Measurements from ENCODE around the gene GPR31. TPM values are rescaled to one million over a fixed set of nuclear protein-coding genes. Genes with fewer than 3 reads are reported as not detected.

Gene GPR31
- total RNA-seq, 1 experiment from 2014 or later = not detected

GRCh38 chr6:167118839-167119238 is 38.9 kb downstream of the GPR31 start:
- no peak overlapping the region for H3K14ac ChIP-seq (ENCODE audit: insufficient read depth, low read length)
- no CpG with 5 or more reads among the region's 12 CpGs for WGBS (ENCODE audit: extremely low coverage, insufficient read length, low lambda C conversion rate)
- H3K27me3 Mint-ChIP-seq (ENCODE audit: low read depth) = peaks cover 11% of the 10 kb centered on the region

More at GRCh38 chr6:167118839-167119238, 38.9 kb downstream of the GPR31 start:
- Histone ChIP-seq H3K56ac (ENCODE audit: insufficient read length, low read depth, low read length) (no peak overlapping the region), H2BK20ac (ENCODE audit: low read depth, low read length, poor library complexity, severe bottlenecking) (no peak overlapping the region), H3K27me3 (ENCODE audit: insufficient read depth, low read length) (no peaks in the 10 kb centered on the region), H3K4me2 (ENCODE audit: insufficient read depth, insufficient read length, low read length) (no peak overlapping the region), H2BK5ac (ENCODE audit: insufficient read length, low read length) (no peak overlapping the region), H3K18ac (ENCODE audit: insufficient read length, low read depth, low read length) (no peak overlapping the region), H3K4ac (ENCODE audit: low read depth, low read length) (no peak overlapping the region), H2BK15ac (ENCODE audit: low read depth, low read length) (no peak overlapping the region), H3K79me1 (ENCODE audit: insufficient read depth, low read depth, low read length, poor library complexity, severe bottlenecking) (no peaks in the 10 kb centered on the region), H3K9me3 (ENCODE audit: control insufficient read depth, low read depth, low read length) (no peaks in the 10 kb centered on the region), H4K20me1 (ENCODE audit: control insufficient read depth, insufficient read depth, insufficient read length) (no peaks in the 10 kb centered on the region), H4K5ac (ENCODE audit: insufficient read length, low read depth, low read length) (no peak overlapping the region), H2AK5ac (ENCODE audit: insufficient read length, low read length) (no peak overlapping the region), H4K91ac (ENCODE audit: insufficient read length, low read depth, low read length) (no peak overlapping the region), H2BK120ac (ENCODE audit: low read depth, low read length, poor library complexity, severe bottlenecking) (no peak overlapping the region), H3K23me2 (ENCODE audit: insufficient read length, low read depth, low read length, poor library complexity, severe bottlenecking) (no peaks in the 10 kb centered on the region), H2AFZ (ENCODE audit: low read length) (no peak overlapping the region), H3K27ac (ENCODE audit: insufficient read length, low read depth, low read length) (no peak overlapping the region), H3K23ac (ENCODE audit: insufficient read length, low read depth, low read length) (no peak overlapping the region), H3K4me1 (ENCODE audit: insufficient read depth, low read length) (no peaks in the 10 kb centered on the region), H4K8ac (replicated peaks; ENCODE audit: insufficient read length, low read depth, low read length) (no peak overlapping the region), H3K9ac (ENCODE audit: extremely low read depth, insufficient read length, low read length) (no peak overlapping the region), H2BK12ac (ENCODE audit: insufficient read length, low read depth, low read length) (no peak overlapping the region), H3T11ph (ENCODE audit: low read length) (no peak overlapping the region), H3K79me2 (ENCODE audit: insufficient read depth, low read length) (no peaks in the 10 kb centered on the region)
- Mint-ChIP-seq H3K9me3 (peaks cover 5 to 14% of the 10 kb centered on the region in 2 experiments; a peak in 4 of 5 replicates), H3K4me1 (peaks cover 18% of the 10 kb centered on the region in 2 experiments), H3K36me3 (ENCODE audit: insufficient read depth in 1 of 3, low read depth in 3 of 3) (peaks cover 0 to 12% (median 5%) of the 10 kb centered on the region in 3 experiments; a peak in 5 of 7 replicates), H3K27ac (no peak overlapping the region; a peak in 1 of 7 replicates), H3K4me3 (no peak overlapping the region)
- no peak for TF ChIP-seq CTCF (conservative IDR thresholded peaks at IDR 0.05)
- DNase-seq = no peak

All from H9 (cell line).